Epithelial cell of proximal tubule (primary cell): ENCODE measurements around the gene RPS21. TPM values are rescaled to one million over a fixed set of nuclear protein-coding genes. Genes with fewer than 3 reads are reported as not detected.

ENCODE experiments used
- DNase-seq: peaks from one replicate; pipeline ENCODE4 v3.0.0-alpha.2; 2011; ENCODE audit warnings: low read depth
- H3K4me3 ChIP-seq: 2 replicates; pipeline ENCODE4 v1.5.1; 2011; ENCODE audit warnings: low read depth, mild to moderate bottlenecking, low read length
- total RNA-seq: library from RNA; depleted of rRNA; stranded (reverse); fragments of >200 nt; gene quantifications from 2 replicates; pipeline ENCODE4 v1.2.3, GENCODE V29; 2015
- TF ChIP-seq, protein P1 (sequence below): conservative IDR thresholded peaks from 2 replicates; pipeline ENCODE4 v1.5.1; 2012; ENCODE audit warnings: low read depth, mild to moderate bottlenecking, low read length

The RPS21 gene
- total RNA-seq, 1 donor from 2014 or later = 2,322 TPM

GRCh38 chr20:62382306-62383198 is 4.4 kb upstream of the RPS21 start:
- TF ChIP-seq, protein P1, sequence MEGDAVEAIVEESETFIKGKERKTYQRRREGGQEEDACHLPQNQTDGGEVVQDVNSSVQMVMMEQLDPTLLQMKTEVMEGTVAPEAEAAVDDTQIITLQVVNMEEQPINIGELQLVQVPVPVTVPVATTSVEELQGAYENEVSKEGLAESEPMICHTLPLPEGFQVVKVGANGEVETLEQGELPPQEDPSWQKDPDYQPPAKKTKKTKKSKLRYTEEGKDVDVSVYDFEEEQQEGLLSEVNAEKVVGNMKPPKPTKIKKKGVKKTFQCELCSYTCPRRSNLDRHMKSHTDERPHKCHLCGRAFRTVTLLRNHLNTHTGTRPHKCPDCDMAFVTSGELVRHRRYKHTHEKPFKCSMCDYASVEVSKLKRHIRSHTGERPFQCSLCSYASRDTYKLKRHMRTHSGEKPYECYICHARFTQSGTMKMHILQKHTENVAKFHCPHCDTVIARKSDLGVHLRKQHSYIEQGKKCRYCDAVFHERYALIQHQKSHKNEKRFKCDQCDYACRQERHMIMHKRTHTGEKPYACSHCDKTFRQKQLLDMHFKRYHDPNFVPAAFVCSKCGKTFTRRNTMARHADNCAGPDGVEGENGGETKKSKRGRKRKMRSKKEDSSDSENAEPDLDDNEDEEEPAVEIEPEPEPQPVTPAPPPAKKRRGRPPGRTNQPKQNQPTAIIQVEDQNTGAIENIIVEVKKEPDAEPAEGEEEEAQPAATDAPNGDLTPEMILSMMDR = peak; percentile 91
- no peak overlapping the region for H3K4me3 ChIP-seq
- DNase-seq = no peak

DNA sequence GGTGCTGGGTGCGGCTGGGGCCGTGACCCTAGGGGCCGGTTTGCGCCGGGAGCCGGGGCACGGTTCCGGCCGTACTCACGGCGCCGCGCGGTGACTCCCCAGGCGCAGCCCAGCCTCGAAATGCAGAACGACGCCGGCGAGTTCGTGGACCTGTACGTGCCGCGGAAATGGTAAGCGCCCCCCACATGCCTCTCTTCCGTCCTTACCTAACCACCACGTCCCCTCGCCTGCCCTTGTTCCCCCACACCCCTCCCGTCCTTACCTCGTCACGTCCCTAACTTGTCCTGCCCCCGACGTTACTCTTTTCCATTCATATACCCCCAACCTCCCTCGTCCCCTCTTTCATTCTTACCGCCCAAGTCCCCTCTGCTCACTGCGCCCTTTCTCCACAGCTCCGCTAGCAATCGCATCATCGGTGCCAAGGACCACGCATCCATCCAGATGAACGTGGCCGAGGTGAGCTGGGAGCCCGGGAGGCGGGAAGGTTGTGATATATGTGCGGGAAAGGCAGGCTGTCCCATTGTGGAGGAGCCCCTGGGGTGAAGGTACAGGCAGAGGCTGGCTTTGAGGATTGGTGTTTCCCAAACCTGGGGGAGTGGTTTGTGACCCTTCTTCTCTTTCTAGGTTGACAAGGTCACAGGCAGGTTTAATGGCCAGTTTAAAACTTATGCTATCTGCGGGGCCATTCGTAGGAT is 463 bp downstream of the RPS21 start:
- TF ChIP-seq, protein P1 = no peak
- no peak for DNase-seq

DNA sequence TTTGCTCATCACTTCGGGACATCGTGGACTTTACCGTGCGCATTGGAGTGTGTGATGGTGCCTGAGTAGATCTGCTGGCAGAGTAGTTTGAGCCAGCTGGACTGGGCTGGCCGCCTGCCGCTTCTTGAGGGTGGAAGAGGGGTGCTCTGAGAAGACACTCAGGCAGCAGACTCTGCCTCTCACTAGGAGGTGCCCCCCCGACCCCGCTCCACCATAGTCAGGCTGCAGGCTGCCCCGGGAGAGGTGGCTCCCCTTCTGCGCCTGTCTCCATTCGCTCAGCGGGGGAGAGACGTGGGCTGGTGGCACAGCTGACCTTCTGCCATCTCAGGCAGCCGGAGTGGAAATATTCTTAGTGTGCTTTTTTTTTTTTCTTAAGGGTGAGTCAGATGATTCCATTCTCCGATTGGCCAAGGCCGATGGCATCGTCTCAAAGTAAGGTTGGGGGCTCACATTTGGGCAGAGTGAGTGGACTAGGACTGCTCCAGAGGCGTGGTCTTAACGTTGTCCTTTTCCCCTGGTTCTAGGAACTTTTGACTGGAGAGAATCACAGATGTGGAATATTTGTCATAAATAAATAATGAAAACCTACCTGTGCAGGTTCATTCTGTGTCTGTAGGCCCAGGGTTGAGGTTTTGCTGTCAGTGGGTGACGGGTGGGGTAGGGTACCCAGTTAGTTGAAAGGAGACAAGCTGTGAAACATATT is 1.2 kb downstream of the RPS21 start:
- peak overlapping the region; percentile 99 for H3K4me3 ChIP-seq
- TF ChIP-seq, protein P1 = no peak
- DNase-seq = no peak

More for the DNA sequence above, 463 bp downstream of the RPS21 start:
- H3K4me3 ChIP-seq = peak overlapping the region; percentile 99

GRCh38 chr20:62388839-62389600 is 2.1 kb downstream of the RPS21 start:
- TF ChIP-seq, protein P1 = no peak
- H3K4me3 ChIP-seq = no peak overlapping the region
- DNase-seq = no peak

DNA sequence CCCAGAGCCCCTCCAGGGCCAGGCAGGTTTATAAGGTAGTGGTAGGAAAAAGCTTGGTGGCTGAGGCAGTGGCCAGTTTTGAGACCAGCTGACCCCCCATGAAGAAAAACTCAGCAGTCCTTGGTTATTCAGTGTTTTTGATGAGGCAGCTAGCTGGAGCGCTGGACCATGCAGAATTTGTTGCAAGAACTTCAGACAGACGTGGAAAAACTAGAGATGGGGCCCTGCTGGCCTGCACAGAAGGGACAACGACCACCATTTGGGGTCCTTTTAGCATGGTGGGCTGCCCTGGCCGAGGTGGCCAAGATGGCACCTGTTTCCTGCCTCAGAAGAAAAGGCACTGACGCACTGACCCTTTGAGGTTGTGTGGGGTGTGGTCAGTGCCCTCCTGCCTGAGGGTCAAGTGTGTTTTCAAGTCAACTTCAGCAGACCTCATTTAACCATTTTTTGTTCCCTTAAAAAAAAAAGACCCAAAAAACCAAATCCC is 2.7 kb downstream of the RPS21 start:
- TF ChIP-seq, protein P1 = no peak
- DNase-seq = no peak
- no peak overlapping the region for H3K4me3 ChIP-seq

DNA sequence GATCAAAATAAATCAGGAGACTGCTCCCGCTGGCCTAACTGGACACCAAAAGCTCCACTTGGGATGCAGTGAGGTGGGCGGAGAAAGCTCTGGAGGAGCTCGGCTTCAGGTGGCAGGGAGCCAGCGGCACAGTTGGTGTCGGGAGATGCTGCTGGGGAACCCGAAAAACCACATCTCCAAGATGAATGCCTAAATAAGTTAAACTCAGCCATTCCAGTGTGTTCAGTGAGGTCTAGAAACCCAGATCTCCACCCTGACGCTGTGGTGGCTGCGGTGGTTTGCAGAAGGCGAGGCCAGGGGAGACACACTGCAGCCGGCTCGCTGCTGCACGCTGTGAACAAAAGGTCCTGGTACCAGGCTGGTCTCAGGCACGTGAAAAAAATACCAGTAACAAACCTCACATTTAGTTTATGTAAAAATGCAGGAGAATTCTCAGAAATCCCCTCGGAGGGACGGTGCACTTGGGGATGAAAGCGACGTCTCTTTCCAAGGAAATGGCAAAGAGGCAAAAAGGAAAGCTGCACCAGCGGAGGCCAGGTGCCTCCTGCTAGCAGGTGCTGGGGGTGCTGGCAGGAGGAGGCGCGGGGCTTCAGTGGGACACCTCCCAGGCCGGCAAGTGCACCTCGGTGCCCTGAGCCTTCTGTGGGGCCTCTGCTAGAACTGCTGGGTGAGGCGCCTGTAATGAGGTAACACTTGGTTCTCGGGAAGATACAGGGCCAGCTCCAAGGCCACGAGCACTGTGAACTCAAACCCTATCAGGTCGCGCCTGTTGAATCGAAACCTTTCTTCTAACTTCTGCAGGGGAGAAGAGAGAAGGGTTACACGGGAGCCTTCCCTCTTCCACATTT is 3.6 kb downstream of the RPS21 start:
- H3K4me3 ChIP-seq = no peak overlapping the region
- no peak for DNase-seq
- TF ChIP-seq, protein P1 = no peak
